HCT116 (cell line): ENCODE data around the gene LRRTM2.

Experiments used
- CEBPB ChIP-seq: IDR thresholded peaks from 2 replicates; pipeline ENCODE4 v1.6.1; 2012; ENCODE audit warnings: low read depth
- CTCF ChIP-seq, 3 experiments: fragments of 200-600 bp in 1 of 3; sonication (generic) in 1 of 3; IDR thresholded peaks in 2 of 3; conservative IDR thresholded peaks in 1 of 3; 2 replicates each; pipeline ENCODE4 v1.5.1; 2012 to 2017; ENCODE audit warnings: low read depth in 2 of 3, low read length in 2 of 3, antibody characterized with exemption in 1 of 3, borderline replicate concordance in 1 of 3, control low read depth in 1 of 3, mild to moderate bottlenecking in 1 of 3, mixed read lengths in 1 of 3, mixed run types in 1 of 3, moderate library complexity in 1 of 3; ENCODE audit not compliant: insufficient read depth in 1 of 3
- EZH2 ChIP-seq: fragments of 200-600 bp; sonication (generic); IDR thresholded peaks from 2 replicates; pipeline ENCODE4 v1.6.1; 2017; ENCODE audit warnings: antibody characterized with exemption, mixed run types
- EZH2phosphoT487 ChIP-seq: fragments of 200-600 bp; IDR thresholded peaks from 2 replicates; pipeline ENCODE4 v1.6.1; 2018; ENCODE audit warnings: antibody characterized with exemption, borderline replicate concordance
- FOSL1 ChIP-seq: IDR thresholded peaks from 2 replicates; pipeline ENCODE4 v1.6.1; 2012; ENCODE audit warnings: low read depth
- JUND ChIP-seq: IDR thresholded peaks from 2 replicates; pipeline ENCODE4 v1.6.1; 2012
- POLR2A ChIP-seq: IDR thresholded peaks from 2 replicates; pipeline ENCODE4 v1.7.0; 2011; ENCODE audit warnings: borderline replicate concordance; ENCODE audit not compliant: insufficient read depth, insufficient read length; ENCODE audit errors: extremely low read depth
- POLR2AphosphoS5 ChIP-seq: IDR thresholded peaks from 2 replicates; pipeline ENCODE4 v1.6.1; 2011; ENCODE audit warnings: mild to moderate bottlenecking, low read depth, low read length, moderate library complexity
- SIN3A ChIP-seq: IDR thresholded peaks from 2 replicates; pipeline ENCODE4 v1.6.1; 2012; ENCODE audit warnings: low read depth
- ZBTB33 ChIP-seq: IDR thresholded peaks from 2 replicates; pipeline ENCODE4 v1.6.1; 2011; ENCODE audit warnings: mild to moderate bottlenecking, low read length, moderate library complexity; ENCODE audit not compliant: insufficient replicate concordance; ENCODE audit errors: extremely low read depth
- ZFX ChIP-seq: fragments of 450-650 bp; IDR thresholded peaks from 2 replicates; pipeline ENCODE4 v1.6.1; 2017
- ZNF274 ChIP-seq: fragments of 200-500 bp; sonication (Bioruptor generic); IDR thresholded peaks from 2 replicates; pipeline ENCODE4 v1.6.1; 2014; ENCODE audit warnings: mild to moderate bottlenecking, low read depth, low read length, inconsistent platforms

DNA sequence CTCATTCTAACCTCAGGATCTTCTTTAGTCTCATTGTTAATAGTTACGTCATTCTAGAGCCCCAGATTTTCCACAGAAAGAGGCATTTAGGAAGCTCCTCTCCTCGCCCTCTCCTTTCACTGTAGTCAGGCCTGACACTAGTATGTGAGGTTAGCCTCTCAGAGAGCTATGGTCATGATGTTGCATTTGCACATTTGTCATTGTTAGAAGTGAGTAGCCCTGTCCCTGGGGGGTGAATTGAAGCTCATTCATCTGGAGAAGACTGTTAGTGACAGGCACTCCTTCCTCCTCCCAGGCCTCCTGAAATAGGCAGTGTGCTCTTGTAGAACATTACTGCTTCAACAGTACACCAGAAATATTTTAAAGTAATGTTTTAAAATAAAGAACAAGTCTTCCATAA is 26.6 kb upstream of the LRRTM2 start:
- no peak for TF ChIP-seq SIN3A
- TF ChIP-seq POLR2A = no peak
- no peak for TF ChIP-seq EZH2
- TF ChIP-seq EZH2phosphoT487 = no peak
- TF ChIP-seq JUND = no peak
- TF ChIP-seq CTCF (IDR thresholded peaks at IDR 0.05 in 2 of 3, conservative IDR thresholded peaks at IDR 0.05 in 1 of 3; ENCODE audit: borderline replicate concordance in 1 of 3, insufficient read depth in 1 of 3, low read depth in 2 of 3, low read length in 2 of 3) = no peak
- TF ChIP-seq POLR2AphosphoS5 = no peak
- no peak for TF ChIP-seq ZFX
- TF ChIP-seq FOSL1 = no peak
- TF ChIP-seq ZBTB33 = no peak
- no peak for TF ChIP-seq ZNF274
- no peak for TF ChIP-seq CEBPB
